Heart right ventricle (tissue), 16 donors: Measurements from ENCODE around the gene ZCCHC17. TPM values are rescaled to one million over a fixed set of nuclear protein-coding genes. Genes with fewer than 3 reads are reported as not detected.

ENCODE experiments used
- ATAC-seq, 8 donors: fragments of 200-7000 bp; cut with Tn5 transposase; one replicate each; pipeline ENCODE4 v1.9.1; 2020; ENCODE audit warnings: mild to moderate bottlenecking in 8 of 8, moderate library complexity in 8 of 8, moderate number of reproducible peaks in 1 of 8
- DNase-seq, 2 donors: peaks; one replicate each; pipeline ENCODE4 v3.0.0-alpha.2; 2020
- H3K27ac ChIP-seq, 10 donors: fragments of 200-600 bp; sonication (generic) in 2 of 10; one replicate each; pipeline versions ENCODE4 v1.5.0 to v1.8.0; 2020 to 2022; ENCODE audit warnings: mild to moderate bottlenecking in 3 of 10
- H3K27me3 ChIP-seq, 7 donors: fragments of 200-600 bp; one replicate each; pipeline ENCODE4 v1.8.0; 2021 to 2022; ENCODE audit warnings: mild to moderate bottlenecking in 2 of 7
- H3K36me3 ChIP-seq, 9 donors: fragments of 200-600 bp; sonication (generic) in 1 of 9; one replicate each; pipeline versions ENCODE4 v1.5.0 to v1.8.0; 2020 to 2022; ENCODE audit warnings: mild to moderate bottlenecking in 2 of 9
- H3K4me1 ChIP-seq, 9 donors: fragments of 200-600 bp; sonication (generic) in 1 of 9; one replicate each; pipeline versions ENCODE4 v1.5.0 to v1.8.0; 2020 to 2022; ENCODE audit warnings: mild to moderate bottlenecking in 4 of 9
- H3K4me3 ChIP-seq, 10 donors: fragments of 200-600 bp; sonication (generic) in 2 of 10; one replicate each; pipeline versions ENCODE4 v1.5.0 to v1.8.0; 2020 to 2022; ENCODE audit warnings: mild to moderate bottlenecking in 7 of 10, moderate library complexity in 2 of 10
- H3K9me3 ChIP-seq, 11 donors: fragments of 200-600 bp in 10 of 11; sonication (generic) in 2 of 11; one replicate each; pipeline versions ENCODE4 v1.5.0 to v1.8.0; 2013 to 2022; ENCODE audit warnings: mild to moderate bottlenecking in 2 of 11, control low read depth in 1 of 11, moderate library complexity in 1 of 11
- WGBS, 2 donors: extraction: QIAGEN DNeasy Blood & Tissue Kit; methylation state at CpG; one replicate each; pipeline ENCODE4 v1.1.7; 2013; ENCODE audit warnings: inconsistent platforms in 1 of 2; 5-methylcytosine and 5-hydroxymethylcytosine counted together
- intact Hi-C, 10 donors: fragments of 100-400 bp; cut with DNase I; formaldehyde crosslinking; loops; one replicate each; pipeline versions ENCODE4 v1.11.1 to v1.14.2; 2022
- polyA plus RNA-seq, 2 donors: library from polyadenylated mRNA; stranded (reverse); fragments of 200-250 nt; gene quantifications; one replicate each; pipeline ENCODE4 v1.2.3, GENCODE V29; 2013
- total RNA-seq, 10 donors: library from RNA; stranded (reverse); fragmentation: NEBNext Ultra II Directional in 3 of 10; extraction: Animal tissue kit (Norgen Biotek cat#: 25700) in 3 of 10; gene quantifications; one replicate each; pipeline versions ENCODE4 v1.2.1 to v1.2.4, GENCODE V29; 2021 to 2023
- TF ChIP-seq, protein P1 (sequence below), 9 donors: fragments of 200-600 bp; sonication (generic) in 2 of 9; IDR thresholded peaks; one replicate each; pipeline versions ENCODE4 v1.5.0 to v1.8.0; 2021 to 2022; ENCODE audit warnings: antibody characterized with exemption in 9 of 9, mild to moderate bottlenecking in 5 of 9, moderate library complexity in 1 of 9
- donor health status: Arrhythmogenic right ventricular cardiomyopathy.
- donor health status: ischemic (EF 13 %, LVEDD 7.1; RV severe dilation, severe dysfunction).
- donor health status: healthy with polysubstance abuse.
- donor health status: DM: no; HTN: yes; CAD: no.
- donor health status: DM: no; HTN: no; CAD: no.
- donor health status: ischemic (EF 25% LVEDD 6.9; RV normal size, moderate dysfunction).
- donor health status: ischemic (EF 25% LVEDD 5.7; RV mildly dilated, moderate dysfunction).
- donor health status: healthy.
- donor health status: DM: yes; HTN: yes; CAD: no.
- donor health status: Ischemic cardiomyopathy.
- donor health status: ischemic (EF 35%, LVEDD 5.7; RV mildly dilated, moderate dysfunction).
- donor health status: nonischemic (EF 11% LVEDD 7.7; RV severe dilation, severe dysfunction).
- donor health status: DM: yes; HTN: yes; CAD: no.
- donor health status: PGD.
- donor health status: ischemic (EF 29% LVEDD 5.4; RV normal size, mild dysfunction).
- donor health status: nonischemic (EF 23%, LVEDD 6.1; RV moderate dilation, normal function).

ZCCHC17 gene
- total and polyA plus RNA-seq, 12 donors, result 10.0 to 26.6 (median 14.2) TPM

DNA sequence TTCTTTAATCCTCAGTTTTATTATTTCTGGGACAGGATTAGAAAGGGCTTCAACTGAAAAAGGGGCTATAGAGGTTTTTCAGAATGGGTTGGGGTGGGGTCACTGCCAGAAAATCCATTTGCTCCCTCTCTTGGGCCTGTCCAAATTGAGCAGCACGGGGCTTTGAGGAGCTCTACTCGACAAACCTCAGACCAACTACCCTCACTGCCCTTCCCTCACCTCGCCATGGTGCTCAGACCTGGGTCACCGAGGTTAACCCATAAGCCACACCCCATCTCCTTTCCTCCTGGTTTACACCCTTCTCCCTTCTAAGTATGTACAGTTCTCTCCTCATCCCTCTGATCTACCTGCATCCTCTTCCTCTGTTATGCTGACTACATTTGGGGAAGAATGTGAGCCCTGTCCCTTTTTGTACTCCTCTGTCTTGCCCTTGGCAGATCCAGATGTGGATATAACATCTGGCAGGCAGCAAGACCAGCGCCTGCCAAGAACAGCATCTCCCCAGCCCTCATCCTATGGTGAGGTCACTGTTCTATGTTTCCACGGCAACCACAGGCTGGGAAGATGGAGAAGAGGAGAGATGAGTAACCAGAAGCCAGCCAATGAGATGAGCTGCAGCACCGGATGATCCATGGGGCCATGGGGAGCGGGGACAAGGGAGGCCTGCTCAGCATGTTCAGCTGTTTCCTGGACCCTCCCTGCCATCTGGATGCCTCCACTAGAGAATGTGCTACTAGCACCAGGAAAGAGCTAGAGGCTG, 79.7 kb downstream of the ZCCHC17 start:
- Histone ChIP-seq H3K4me1 (peaks cover 2 to 51% (median 30%) of the 10 kb centered on the region in 9 donors), H3K4me3 (no peak overlapping the region), H3K27me3 (peaks cover 0 to 11% (median 0%) of the 10 kb centered on the region in 7 donors), H3K9me3 (no peaks in the 10 kb centered on the region), H3K27ac (peak overlapping the region in 2 of 10 donors; percentile 92 to 93), H3K36me3 (peaks cover 0 to under 1% (median 0%) of the 10 kb centered on the region in 9 donors)
- WGBS, 2 donors, result 66 to 78% methylated on average over 8 of the region's 8 CpGs
- intact Hi-C loops, result no loop called here
- no peak for DNase-seq
- TF ChIP-seq, protein P1, sequence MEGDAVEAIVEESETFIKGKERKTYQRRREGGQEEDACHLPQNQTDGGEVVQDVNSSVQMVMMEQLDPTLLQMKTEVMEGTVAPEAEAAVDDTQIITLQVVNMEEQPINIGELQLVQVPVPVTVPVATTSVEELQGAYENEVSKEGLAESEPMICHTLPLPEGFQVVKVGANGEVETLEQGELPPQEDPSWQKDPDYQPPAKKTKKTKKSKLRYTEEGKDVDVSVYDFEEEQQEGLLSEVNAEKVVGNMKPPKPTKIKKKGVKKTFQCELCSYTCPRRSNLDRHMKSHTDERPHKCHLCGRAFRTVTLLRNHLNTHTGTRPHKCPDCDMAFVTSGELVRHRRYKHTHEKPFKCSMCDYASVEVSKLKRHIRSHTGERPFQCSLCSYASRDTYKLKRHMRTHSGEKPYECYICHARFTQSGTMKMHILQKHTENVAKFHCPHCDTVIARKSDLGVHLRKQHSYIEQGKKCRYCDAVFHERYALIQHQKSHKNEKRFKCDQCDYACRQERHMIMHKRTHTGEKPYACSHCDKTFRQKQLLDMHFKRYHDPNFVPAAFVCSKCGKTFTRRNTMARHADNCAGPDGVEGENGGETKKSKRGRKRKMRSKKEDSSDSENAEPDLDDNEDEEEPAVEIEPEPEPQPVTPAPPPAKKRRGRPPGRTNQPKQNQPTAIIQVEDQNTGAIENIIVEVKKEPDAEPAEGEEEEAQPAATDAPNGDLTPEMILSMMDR (IDR thresholded peaks at IDR 0.05), result no peak
- ATAC-seq, result no peak

DNA sequence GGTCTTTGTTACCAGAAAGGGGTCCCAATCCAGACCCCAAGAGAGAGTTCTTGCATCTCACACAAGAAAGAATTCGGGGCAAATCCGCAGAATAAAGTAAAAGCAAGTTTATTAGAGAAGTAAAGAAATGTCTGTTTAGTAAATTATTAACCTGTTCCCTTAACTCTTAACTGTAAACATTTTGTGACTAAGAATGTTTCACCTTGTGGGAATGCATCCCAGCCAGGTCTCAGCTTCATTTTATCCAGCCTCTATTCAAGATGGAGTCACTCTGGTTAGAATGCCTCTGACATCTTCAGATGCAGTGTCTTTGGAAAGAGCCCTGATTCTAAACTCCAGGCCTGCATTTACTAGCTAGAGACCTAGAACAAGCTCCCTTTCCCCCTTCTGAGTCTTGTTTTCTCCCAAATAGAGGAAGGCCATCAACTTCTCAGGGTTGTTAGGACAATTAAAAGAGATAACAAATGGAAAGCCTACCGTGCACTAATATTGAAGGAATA, 80.6 kb downstream of the ZCCHC17 start:
- TF ChIP-seq, protein P1 (IDR thresholded peaks at IDR 0.05), result no peak
- 91 to 93% methylated on average over 3 of the region's 3 CpGs for WGBS, 2 donors

DNA sequence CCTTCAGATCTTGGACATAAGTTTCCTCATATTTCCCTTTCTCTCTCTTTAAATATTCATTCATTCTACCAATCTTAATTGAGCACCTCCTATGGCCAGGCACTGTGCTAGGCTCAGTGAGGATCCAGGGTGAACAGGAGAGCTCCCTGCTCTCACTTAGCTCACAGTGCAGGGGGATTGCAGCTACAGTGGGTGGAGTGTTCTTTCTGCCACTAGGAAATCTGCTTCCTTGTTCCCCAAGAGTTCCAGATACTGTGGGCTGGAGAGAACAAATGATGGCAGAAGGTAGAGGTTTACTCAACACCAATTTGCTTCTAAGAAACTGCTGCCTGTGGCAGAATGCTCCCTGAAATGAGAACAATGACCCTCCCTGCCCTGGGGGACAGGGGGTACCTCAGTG, 81.2 kb downstream of the ZCCHC17 start:
- intact Hi-C loops, result no loop called here
- H3K4me1 ChIP-seq, result peaks cover 7 to 60% (median 19%) of the 10 kb centered on the region in 9 donors
- no peak for DNase-seq

More for the DNA sequence above, 80.6 kb downstream of the ZCCHC17 start:
- H3K4me1 ChIP-seq, result peaks cover 7 to 60% (median 25%) of the 10 kb centered on the region in 9 donors
- intact Hi-C loops, result no loop called here
- H3K36me3 ChIP-seq, result no peaks in the 10 kb centered on the region
- no peak overlapping the region for H3K4me3 ChIP-seq
- no peak overlapping the region for H3K27ac ChIP-seq
- DNase-seq (no peak), ATAC-seq (no peak)
- peaks cover 0 to 11% (median 0%) of the 10 kb centered on the region in 7 donors for H3K27me3 ChIP-seq
- H3K9me3 ChIP-seq, result no peaks in the 10 kb centered on the region

DNA sequence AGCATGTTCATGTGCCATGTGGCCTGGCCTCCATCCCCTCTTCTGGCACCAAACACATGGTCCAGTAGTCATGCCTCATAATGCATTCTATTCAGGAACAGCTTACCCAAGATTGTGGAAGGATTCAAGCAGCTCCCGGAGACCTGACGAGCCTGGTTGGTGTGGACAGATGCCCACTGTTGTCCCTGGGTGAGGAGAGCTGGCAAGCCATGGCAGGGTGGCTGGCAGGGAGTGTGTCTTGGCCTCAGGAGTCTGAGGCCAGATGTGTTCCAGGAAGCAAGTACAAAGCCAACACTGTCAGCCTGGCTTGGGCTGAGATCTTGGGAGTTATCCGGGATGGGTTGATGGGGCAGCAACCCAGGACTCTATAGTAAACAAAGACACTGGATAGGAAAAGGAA, 83.3 kb downstream of the ZCCHC17 start:
- H3K27ac ChIP-seq, result peak overlapping the region in 9 of 10 donors; percentile 11 to 92 (median 86)
- H3K36me3 ChIP-seq, result no peaks in the 10 kb centered on the region
- TF ChIP-seq, protein P1 (IDR thresholded peaks at IDR 0.05), result no peak
- H3K4me1 ChIP-seq, result peaks cover 0 to 55% (median 10%) of the 10 kb centered on the region in 9 donors
- ATAC-seq (peak in 1 of 8 donors; percentile 26), DNase-seq (peak in 1 of 2 donors; percentile 27)
- H3K4me3 ChIP-seq, result no peak overlapping the region
- intact Hi-C loops, result no loop called here
- no peaks in the 10 kb centered on the region for H3K9me3 ChIP-seq
- H3K27me3 ChIP-seq, result no peaks in the 10 kb centered on the region
- WGBS, 2 donors, result 46 to 57% methylated on average over 3 of the region's 3 CpGs

More for the DNA sequence above, 81.2 kb downstream of the ZCCHC17 start:
- Histone ChIP-seq H3K27ac (no peak overlapping the region), H3K27me3 (peaks cover 0 to 7% (median 0%) of the 10 kb centered on the region in 7 donors), H3K9me3 (no peaks in the 10 kb centered on the region), H3K4me3 (no peak overlapping the region), H3K36me3 (no peaks in the 10 kb centered on the region)
- no peak for ATAC-seq
- TF ChIP-seq, protein P1 (IDR thresholded peaks at IDR 0.05), result no peak
